BJ (cell line): ENCODE measurements around the gene PYGO1. TPM values are rescaled to one million over a fixed set of nuclear protein-coding genes. Genes with fewer than 3 reads are reported as not detected.

Experiments
- CTCF ChIA-PET: fragments of 350-600 bp; formaldehyde crosslinking; extraction: SDS; loops from one replicate; lab custom pipeline; 2021; ENCODE audit warnings: antibody characterized with exemption, inconsistent platforms; lab: Yijun Ruan, JAX
- POLR2A ChIA-PET: fragments of 300-600 bp; sonication (Branson Sonifier 250); formaldehyde crosslinking; extraction: SDS; loops from one replicate; lab custom pipeline; 2021; ENCODE audit warnings: antibody characterized with exemption; lab: Charles Lee
- DNase-seq: peaks from one replicate; pipeline ENCODE4 v3.0.0-alpha.2; 2011; ENCODE audit warnings: low read depth
- H3K27me3 ChIP-seq: 2 replicates; pipeline ENCODE4 v1.6.0; 2011; ENCODE audit warnings: low read length; ENCODE audit not compliant: control insufficient read depth, insufficient read depth
- H3K36me3 ChIP-seq: 2 replicates; pipeline ENCODE4 v1.5.1; 2011; ENCODE audit warnings: low read length; ENCODE audit not compliant: control insufficient read depth, insufficient read depth
- H3K4me3 ChIP-seq: 2 replicates; pipeline ENCODE4 v1.5.1; 2011; ENCODE audit warnings: low read depth, mild to moderate bottlenecking, control low read depth, low read length
- CTCF ChIP-seq: IDR thresholded peaks from 2 replicates; pipeline ENCODE4 v1.5.1; 2011; ENCODE audit warnings: low read depth, mild to moderate bottlenecking, control low read depth, inconsistent platforms, low read length, moderate library complexity; ENCODE audit not compliant: insufficient read depth
- polyA plus RNA-seq: library from polyadenylated mRNA; depleted of rRNA; stranded (reverse); fragments of >200 nt; gene quantifications from 2 replicates; pipeline ENCODE4 v1.2.3, GENCODE V29; 2011

PYGO1 gene
- polyA plus RNA-seq, 1 experiment = 3.1 TPM

GRCh38 chr15:55526559-55527036 is 61.5 kb downstream of the PYGO1 start:
- no peaks in the 10 kb centered on the region for H3K36me3 ChIP-seq
- ChIA-PET CTCF (interaction anchor here (0.6 to 5.0 kb wide), 19 partner anchors 8 to 391 kb away, joined by 3 to 42 read pairs (median 5); no protein-coding TSS in a partner anchor), POLR2A (interaction anchor here (0.6 kb wide), 1 partner anchor 9 kb away, joined by 6 read pairs; no protein-coding TSS in a partner anchor)
- no peaks in the 10 kb centered on the region for H3K27me3 ChIP-seq
- DNase-seq = no peak
- peak; percentile 71 for TF ChIP-seq CTCF
- H3K4me3 ChIP-seq = no peak overlapping the region

GRCh38 chr15:55522742-55523450 is 65.2 kb downstream of the PYGO1 start:
- POLR2A ChIA-PET = no interaction called here
- H3K36me3 ChIP-seq = no peaks in the 10 kb centered on the region
- CTCF ChIA-PET = interaction anchor here (0.7 to 5.0 kb wide), 3 partner anchors 9 to 119 kb away, joined by 3 to 42 read pairs (median 4); no protein-coding TSS in a partner anchor
- TF ChIP-seq CTCF = no peak
- DNase-seq = no peak
- no peaks in the 10 kb centered on the region for H3K27me3 ChIP-seq
- no peak overlapping the region for H3K4me3 ChIP-seq

- Histone ChIP-seq H3K36me3 (no peaks in the 10 kb centered on the region), H3K4me3 (no peak overlapping the region), H3K27me3 (no peaks in the 10 kb centered on the region)
- DNase-seq = no peak
- ChIA-PET CTCF (interaction anchor here (0.6 to 2.1 kb wide), 2 partner anchors 8 to 124 kb away, joined by 3 to 8 read pairs; no protein-coding TSS in a partner anchor), POLR2A (no interaction called here)
- no peak; the same call in 1 of the 2 replicates for TF ChIP-seq CTCF
Measured at GRCh38 chr15:55518641-55519040, 69.5 kb downstream of the PYGO1 start.

- no peaks in the 10 kb centered on the region for H3K36me3 ChIP-seq
- DNase-seq = no peak
- no peak for TF ChIP-seq CTCF
- no peaks in the 10 kb centered on the region for H3K27me3 ChIP-seq
- H3K4me3 ChIP-seq = no peak overlapping the region
- CTCF ChIA-PET = interaction anchor here (2.1 kb wide), 1 partner anchor 9 kb away, joined by 8 read pairs; no protein-coding TSS in a partner anchor
- POLR2A ChIA-PET = interaction anchor here (0.7 kb wide), 1 partner anchor 8 kb away, joined by 6 read pairs; no protein-coding TSS in a partner anchor
Measured at GRCh38 chr15:55518009-55518408, 70.1 kb downstream of the PYGO1 start.
